PFSK-1 (cell line): ENCODE measurements around the gene TSPAN15.

Experiments
- FOXP2 ChIP-seq: optimal IDR thresholded peaks from 2 replicates; pipeline ENCODE3; 2011; ENCODE audit warnings: borderline replicate concordance, control low read depth, inconsistent platforms; ENCODE audit not compliant: insufficient read depth; ENCODE audit errors: extremely low read length, extremely low read depth
- POLR2AphosphoS5 ChIP-seq: IDR thresholded peaks from 2 replicates; pipeline ENCODE4 v1.6.1; 2012; ENCODE audit warnings: low read depth, mild to moderate bottlenecking, control low read depth, low read length, moderate library complexity
- REST ChIP-seq, 2 experiments: IDR thresholded peaks; 2 replicates each; pipeline versions ENCODE4 v1.6.1 to v1.8.0; 2011 to 2012; ENCODE audit warnings: low read depth in 2 of 2, low read length in 2 of 2, control low read depth in 1 of 2, inconsistent platforms in 1 of 2, mild to moderate bottlenecking in 1 of 2, moderate library complexity in 1 of 2; ENCODE audit not compliant: insufficient read depth in 1 of 2
- SIN3A ChIP-seq: IDR thresholded peaks from 2 replicates; pipeline ENCODE4 v1.6.1; 2012; ENCODE audit warnings: mild to moderate bottlenecking, low read length, moderate library complexity, borderline replicate concordance; ENCODE audit not compliant: insufficient read depth
- TAF1 ChIP-seq: IDR thresholded peaks from 2 replicates; pipeline ENCODE4 v1.6.1; 2012; ENCODE audit warnings: low read length, control low read depth, borderline replicate concordance; ENCODE audit not compliant: insufficient read depth

The TSPAN15 gene

DNA sequence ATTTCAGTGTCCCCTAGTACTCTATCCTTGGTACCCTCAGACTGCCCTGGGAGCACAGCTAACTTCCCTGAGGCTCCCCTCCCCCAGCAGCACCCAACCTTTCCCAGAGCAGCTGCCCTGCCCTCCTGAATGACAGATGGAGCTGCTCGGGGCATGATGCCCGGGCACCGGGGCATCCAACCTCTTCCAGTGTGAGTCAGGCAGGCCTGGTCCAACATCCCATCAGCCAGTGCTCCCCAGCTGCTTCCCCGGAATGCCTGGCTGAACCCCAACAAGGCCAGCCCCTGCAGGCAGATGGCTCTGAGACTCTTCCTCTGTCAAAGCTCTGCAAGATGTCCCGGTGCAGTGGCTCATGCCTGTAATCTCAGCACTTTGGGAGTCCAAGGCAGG is 11.9 kb upstream of the TSPAN15 start:
- TF ChIP-seq POLR2AphosphoS5: no peak
- TF ChIP-seq SIN3A: no peak
- no peak for TF ChIP-seq REST (IDR thresholded peaks at IDR 0.05; ENCODE audit: insufficient read depth in 1 of 2, low read depth in 2 of 2, low read length in 2 of 2)
- TF ChIP-seq TAF1: no peak
- TF ChIP-seq FOXP2: no peak

DNA sequence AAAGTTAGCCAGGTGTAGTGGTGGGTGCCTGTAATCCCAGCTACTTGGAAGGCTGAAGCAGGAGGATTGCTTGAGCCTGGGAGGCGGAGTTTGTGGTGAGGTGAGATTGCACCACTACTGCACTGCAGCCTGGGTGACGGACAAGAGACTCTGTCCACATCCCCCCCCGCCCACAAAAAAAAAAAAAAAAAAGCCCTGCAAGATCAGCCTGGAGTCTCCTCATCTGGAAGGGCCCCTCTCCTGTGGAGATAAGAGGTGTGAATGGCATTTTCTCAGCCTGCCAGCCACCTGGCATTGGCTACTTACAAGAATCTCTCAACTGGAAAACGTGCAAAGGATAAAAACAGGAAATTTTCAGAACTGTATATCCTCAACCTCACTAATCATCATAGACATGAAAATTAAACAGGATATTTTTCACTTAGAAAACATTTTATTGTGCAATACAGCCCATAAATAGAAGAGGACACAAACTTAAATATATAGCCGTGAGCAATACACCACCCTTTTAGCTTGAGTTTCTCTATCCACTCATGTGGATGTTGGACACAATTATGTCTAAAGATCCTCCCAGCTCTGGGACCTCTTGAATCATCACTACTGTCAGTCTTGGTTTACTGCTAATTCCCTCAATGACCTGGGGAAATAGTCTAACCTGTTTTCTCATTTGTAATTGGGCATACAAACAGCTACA is 11.3 kb upstream of the TSPAN15 start:
- TF ChIP-seq REST (IDR thresholded peaks at IDR 0.05; ENCODE audit: insufficient read depth in 1 of 2, low read depth in 2 of 2, low read length in 2 of 2) (no peak), SIN3A (no peak), POLR2AphosphoS5 (no peak), FOXP2 (no peak), TAF1 (no peak)

GRCh38 chr10:69443354-69443753 is 7.9 kb upstream of the TSPAN15 start:
- TF ChIP-seq FOXP2 (no peak), TAF1 (no peak), REST (IDR thresholded peaks at IDR 0.05; ENCODE audit: insufficient read depth in 1 of 2, low read depth in 2 of 2, low read length in 2 of 2) (no peak), SIN3A (no peak), POLR2AphosphoS5 (no peak)

- no peak for TF ChIP-seq REST (IDR thresholded peaks at IDR 0.05; ENCODE audit: insufficient read depth in 1 of 2, low read depth in 2 of 2, low read length in 2 of 2)
- no peak for TF ChIP-seq FOXP2
- TF ChIP-seq POLR2AphosphoS5: no peak
- no peak for TF ChIP-seq TAF1
- TF ChIP-seq SIN3A: no peak
Observed at GRCh38 chr10:69445041-69445440, 6.2 kb upstream of the TSPAN15 start.

- no peak for TF ChIP-seq SIN3A
- no peak for TF ChIP-seq TAF1
- TF ChIP-seq REST (IDR thresholded peaks at IDR 0.05; ENCODE audit: insufficient read depth in 1 of 2, low read depth in 2 of 2, low read length in 2 of 2): no peak
- no peak for TF ChIP-seq FOXP2
- no peak for TF ChIP-seq POLR2AphosphoS5
Observed at GRCh38 chr10:69446229-69446628, 5.0 kb upstream of the TSPAN15 start.
